Endodermal cell (in vitro differentiated cells): ENCODE results near the gene ARAF. TPM values are rescaled to one million over a fixed set of nuclear protein-coding genes. Genes with fewer than 3 reads are reported as not detected.
"Not testable (repeated sequence)": the region's sequence is repeated elsewhere in the genome, so short reads cannot be mapped to it uniquely, and the experiment has no call there.

Experiments used
- DNase-seq: peaks from one replicate; pipeline ENCODE4 v3.0.0-alpha.2; 2017
- H3K27ac ChIP-seq: 2 replicates; pipeline ENCODE4 v1.5.1; 2013; ENCODE audit warnings: mild to moderate bottlenecking, low read depth, low read length, moderate library complexity
- H3K27me3 ChIP-seq: 2 replicates; pipeline ENCODE4 v1.6.1; 2013; ENCODE audit warnings: mild to moderate bottlenecking, low read length, moderate library complexity; ENCODE audit not compliant: insufficient read depth, control insufficient read depth, poor library complexity, severe bottlenecking
- H3K36me3 ChIP-seq: 2 replicates; pipeline ENCODE4 v1.7.0; 2013; ENCODE audit warnings: mild to moderate bottlenecking, low read length, moderate library complexity; ENCODE audit not compliant: control insufficient read depth, insufficient read depth
- H3K4me1 ChIP-seq: one replicate; pipeline ENCODE4 v1.7.0; 2013; ENCODE audit warnings: low read length; ENCODE audit not compliant: control insufficient read depth, insufficient read depth
- H3K4me3 ChIP-seq: 2 replicates; pipeline ENCODE4 v1.5.1; 2013; ENCODE audit warnings: mild to moderate bottlenecking, low read length, moderate library complexity
- H3K9ac ChIP-seq: 2 replicates; pipeline ENCODE4 v1.6.1; 2013; ENCODE audit warnings: mild to moderate bottlenecking, low read length, moderate library complexity; ENCODE audit not compliant: poor library complexity, severe bottlenecking; ENCODE audit errors: extremely low read depth
- H3K9me3 ChIP-seq: 2 replicates; pipeline ENCODE4 v1.6.1; 2013; ENCODE audit warnings: mild to moderate bottlenecking, low read length, moderate library complexity; ENCODE audit not compliant: control insufficient read depth
- H3K27ac Mint-ChIP-seq: 2 replicates; pipeline ENCODE4 v1.8.0; 2020; ENCODE audit warnings: mixed read lengths
- H3K27me3 Mint-ChIP-seq: 2 replicates; pipeline ENCODE4 v1.8.0; 2021; ENCODE audit warnings: mild to moderate bottlenecking, mixed read lengths; ENCODE audit not compliant: insufficient read depth
- H3K36me3 Mint-ChIP-seq: 2 replicates; pipeline ENCODE4 v1.8.0; 2020; ENCODE audit warnings: low read depth, mixed read lengths
- H3K4me1 Mint-ChIP-seq: 2 replicates; pipeline ENCODE4 v1.8.0; 2020; ENCODE audit warnings: mixed read lengths
- H3K4me3 Mint-ChIP-seq: 2 replicates; pipeline ENCODE4 v1.8.0; 2020; ENCODE audit warnings: mild to moderate bottlenecking, moderate library complexity, mixed read lengths
- H3K9me3 Mint-ChIP-seq: 2 replicates; pipeline ENCODE4 v1.8.0; 2020; ENCODE audit warnings: mild to moderate bottlenecking, mixed read lengths
- CTCF ChIP-seq: fragments of 200-600 bp; sonication (generic); conservative IDR thresholded peaks from 2 replicates; pipeline ENCODE4 v1.5.0; 2021; ENCODE audit warnings: antibody characterized with exemption, mild to moderate bottlenecking
- WGBS, 2 experiments: methylation state at CpG; one replicate each; pipeline versions ENCODE4 v1.1.5 to v1.1.7; 2013; ENCODE audit warnings: missing lambda C conversion rate in 2 of 2, mixed read lengths in 1 of 2; ENCODE audit not compliant: insufficient coverage in 1 of 2, insufficient read length in 1 of 2; 5-methylcytosine and 5-hydroxymethylcytosine counted together
- total RNA-seq, 2 donors: library from RNA; stranded (reverse); fragmentation: NEBNext Ultra II Directional in 1 of 2; extraction: Animal tissue kit (Norgen Biotek cat#: 25700) in 1 of 2; gene quantifications; 2 replicates in 1 of 2; 3 replicates in 1 of 2; pipeline ENCODE4 v1.2.1, GENCODE V29; 2021

ARAF gene
- total RNA-seq, 2 donors from 2014 or later, result 47.7 to 48.7 TPM

GRCh38 chrX:47597222-47597621 lies 36.2 kb downstream of the ARAF start:
- Histone ChIP-seq H3K27me3 (no peaks in the 10 kb centered on the region), H3K4me3 (no peak overlapping the region), H3K9ac (no peak overlapping the region), H3K4me1 (no peaks in the 10 kb centered on the region), H3K9me3 (peaks cover 10% of the 10 kb centered on the region), H3K36me3 (no peaks in the 10 kb centered on the region), H3K27ac (no peak overlapping the region)
- TF ChIP-seq CTCF, result no peak
- DNase-seq, result no peak
- Mint-ChIP-seq H3K9me3 (peaks cover 62% of the 10 kb centered on the region), H3K4me3 (no peak overlapping the region), H3K4me1 (no peaks in the 10 kb centered on the region), H3K27me3 (no peaks in the 10 kb centered on the region), H3K27ac (no peak overlapping the region), H3K36me3 (peaks cover 1% of the 10 kb centered on the region)
- 71% methylated on average over 2 of the region's 3 CpGs; no CpG with 5 or more reads in 1 of the 2 experiments for WGBS, 2 experiments

GRCh38 chrX:47603125-47603524 lies 42.1 kb downstream of the ARAF start:
- peaks cover 45% of the 10 kb centered on the region for H3K9me3 Mint-ChIP-seq
- WGBS, 2 experiments, result 100% methylated on average over 1 of the region's 4 CpGs; no CpG with 5 or more reads in 1 of the 2 experiments

GRCh38 chrX:47605024-47605423 lies 44.0 kb downstream of the ARAF start:
- H3K36me3 ChIP-seq, result no peaks in the 10 kb centered on the region
- no peak for TF ChIP-seq CTCF
- H3K9me3 Mint-ChIP-seq, result peaks cover 51% of the 10 kb centered on the region
- H3K36me3 Mint-ChIP-seq, result no peaks in the 10 kb centered on the region
- no peak overlapping the region for H3K4me3 ChIP-seq
- no peak overlapping the region for H3K27ac Mint-ChIP-seq
- no peaks in the 10 kb centered on the region for H3K27me3 ChIP-seq
- H3K4me3 Mint-ChIP-seq, result no peak overlapping the region
- no peak overlapping the region for H3K9ac ChIP-seq
- no peak overlapping the region for H3K27ac ChIP-seq
- no peak for DNase-seq
- peaks cover 2% of the 10 kb centered on the region for H3K4me1 Mint-ChIP-seq
- no peaks in the 10 kb centered on the region for H3K9me3 ChIP-seq
- no peaks in the 10 kb centered on the region for H3K27me3 Mint-ChIP-seq
- no peaks in the 10 kb centered on the region for H3K4me1 ChIP-seq
- 90 to 91% methylated on average over 4 to 9 of the region's 9 CpGs for WGBS, 2 experiments

More at GRCh38 chrX:47603125-47603524, 42.1 kb downstream of the ARAF start:
- H3K36me3 ChIP-seq, H3K4me1 ChIP-seq, H3K27ac ChIP-seq, H3K4me3 Mint-ChIP-seq, H3K9me3 ChIP-seq, H3K27ac Mint-ChIP-seq, H3K27me3 ChIP-seq, H3K4me1 Mint-ChIP-seq, H3K9ac ChIP-seq, H3K4me3 ChIP-seq, H3K36me3 Mint-ChIP-seq, H3K27me3 Mint-ChIP-seq, DNase-seq: not testable (repeated sequence)

- Histone ChIP-seq H3K4me3 (no peak overlapping the region), H3K4me1 (no peaks in the 10 kb centered on the region), H3K9me3 (no peaks in the 10 kb centered on the region), H3K27ac (no peak overlapping the region), H3K27me3 (no peaks in the 10 kb centered on the region), H3K36me3 (no peaks in the 10 kb centered on the region), H3K9ac (no peak overlapping the region)
- no peak for DNase-seq
- Mint-ChIP-seq H3K9me3 (peaks cover 54% of the 10 kb centered on the region), H3K36me3 (no peaks in the 10 kb centered on the region), H3K4me3 (no peak overlapping the region), H3K27ac (no peak overlapping the region), H3K27me3 (no peaks in the 10 kb centered on the region), H3K4me1 (peaks cover 2% of the 10 kb centered on the region)
- TF ChIP-seq CTCF, result no peak
Observed at GRCh38 chrX:47607091-47607490, 46.1 kb downstream of the ARAF start.
